Esophagus muscularis mucosa (tissue), 4 donors: ENCODE measurements around the gene PPM1F. TPM values are rescaled to one million over a fixed set of nuclear protein-coding genes. Genes with fewer than 3 reads are reported as not detected.

Source experiments
- DNase-seq: peaks from one replicate; pipeline ENCODE4 v3.0.0-alpha.2; 2017; ENCODE audit errors: extremely low spot score
- H3K27ac ChIP-seq, 4 donors: fragments of 200-600 bp; sonication (generic); replicated peaks in 1 of 4; 1 replicate in 3 of 4; 2 replicates in 1 of 4; pipeline ENCODE4 v1.5.1; 2016 to 2019; ENCODE audit warnings: mild to moderate bottlenecking in 1 of 4
- H3K27me3 ChIP-seq, 4 donors: fragments of 200-600 bp; sonication (generic); one replicate each; pipeline versions ENCODE4 v1.5.1 to v1.6.0; 2016 to 2019
- H3K36me3 ChIP-seq, 4 donors: fragments of 200-600 bp; sonication (generic); one replicate each; pipeline ENCODE4 v1.5.1; 2016 to 2019
- H3K4me1 ChIP-seq, 4 donors: fragments of 200-600 bp; sonication (generic); one replicate each; pipeline ENCODE4 v1.5.1; 2016 to 2019
- H3K4me3 ChIP-seq, 4 donors: fragments of 200-600 bp; sonication (generic); 1 replicate in 2 of 4; 2 replicates in 2 of 4; pipeline ENCODE4 v1.5.1; 2016 to 2019; ENCODE audit warnings: mild to moderate bottlenecking in 4 of 4, moderate library complexity in 1 of 4
- H3K9me3 ChIP-seq, 4 donors: fragments of 200-600 bp; sonication (generic); 1 replicate in 3 of 4; 2 replicates in 1 of 4; pipeline ENCODE4 v1.5.1; 2016 to 2019
- EP300 ChIP-seq: sonication (generic); formaldehyde crosslinking; IDR thresholded peaks from one replicate; pipeline ENCODE4 v1.6.1; 2017; ENCODE audit warnings: antibody characterized with exemption
- POLR2A ChIP-seq: fragments of 450-650 bp; IDR thresholded peaks from one replicate; pipeline ENCODE4 v1.6.1; 2017; ENCODE audit warnings: antibody characterized with exemption, moderate library complexity, mild to moderate bottlenecking, low read depth
- POLR2AphosphoS5 ChIP-seq, 2 donors: sonication (generic); formaldehyde crosslinking; IDR thresholded peaks; one replicate each; pipeline ENCODE4 v1.6.1; 2017; ENCODE audit warnings: antibody characterized with exemption in 2 of 2
- WGBS: methylation state at CpG from one replicate; pipeline ENCODE4 v1.1.5; 2018; 5-methylcytosine and 5-hydroxymethylcytosine counted together
- intact Hi-C: fragments of 100-400 bp; cut with DNase I; formaldehyde crosslinking; loops from one replicate; pipeline ENCODE4 v1.15.1; 2023
- total RNA-seq, 4 donors: library from RNA; depleted of rRNA; stranded (reverse); fragments of >200 nt; gene quantifications; one replicate each; pipeline versions ENCODE4 v1.1.0 to v1.2.1, GENCODE V29; 2016
- TF ChIP-seq, protein P1 (sequence below), 3 experiments: fragments of 200-600 bp in 2 of 3; fragments of 450-650 bp in 1 of 3; sonication (generic) in 2 of 3; IDR thresholded peaks; one replicate each; pipeline ENCODE4 v1.5.1; 2017 to 2019; ENCODE audit warnings: antibody characterized with exemption in 3 of 3, mild to moderate bottlenecking in 2 of 3, moderate library complexity in 1 of 3

Gene PPM1F
- total RNA-seq, 4 donors from 2014 or later = 30.3 to 88.5 (median 74.1) TPM

GRCh38 chr22:21959274-21960074 lies 6.8 kb upstream of the PPM1F start:
- Histone ChIP-seq H3K9me3 (no peaks in the 10 kb centered on the region), H3K4me3 (no peak overlapping the region), H3K27me3 (no peaks in the 10 kb centered on the region), H3K36me3 (peaks cover 21 to 68% (median 67%) of the 10 kb centered on the region in 4 donors), H3K4me1 (no peaks in the 10 kb centered on the region), H3K27ac (no peak overlapping the region)
- 88% methylated on average over 8 of the region's 18 CpGs for WGBS
- intact Hi-C loops = no loop called here
- no peak for DNase-seq
- TF ChIP-seq POLR2A (no peak), POLR2AphosphoS5 (IDR thresholded peaks at IDR 0.05) (no peak), EP300 (no peak)
- TF ChIP-seq, protein P1, sequence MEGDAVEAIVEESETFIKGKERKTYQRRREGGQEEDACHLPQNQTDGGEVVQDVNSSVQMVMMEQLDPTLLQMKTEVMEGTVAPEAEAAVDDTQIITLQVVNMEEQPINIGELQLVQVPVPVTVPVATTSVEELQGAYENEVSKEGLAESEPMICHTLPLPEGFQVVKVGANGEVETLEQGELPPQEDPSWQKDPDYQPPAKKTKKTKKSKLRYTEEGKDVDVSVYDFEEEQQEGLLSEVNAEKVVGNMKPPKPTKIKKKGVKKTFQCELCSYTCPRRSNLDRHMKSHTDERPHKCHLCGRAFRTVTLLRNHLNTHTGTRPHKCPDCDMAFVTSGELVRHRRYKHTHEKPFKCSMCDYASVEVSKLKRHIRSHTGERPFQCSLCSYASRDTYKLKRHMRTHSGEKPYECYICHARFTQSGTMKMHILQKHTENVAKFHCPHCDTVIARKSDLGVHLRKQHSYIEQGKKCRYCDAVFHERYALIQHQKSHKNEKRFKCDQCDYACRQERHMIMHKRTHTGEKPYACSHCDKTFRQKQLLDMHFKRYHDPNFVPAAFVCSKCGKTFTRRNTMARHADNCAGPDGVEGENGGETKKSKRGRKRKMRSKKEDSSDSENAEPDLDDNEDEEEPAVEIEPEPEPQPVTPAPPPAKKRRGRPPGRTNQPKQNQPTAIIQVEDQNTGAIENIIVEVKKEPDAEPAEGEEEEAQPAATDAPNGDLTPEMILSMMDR (IDR thresholded peaks at IDR 0.05) = no peak

DNA sequence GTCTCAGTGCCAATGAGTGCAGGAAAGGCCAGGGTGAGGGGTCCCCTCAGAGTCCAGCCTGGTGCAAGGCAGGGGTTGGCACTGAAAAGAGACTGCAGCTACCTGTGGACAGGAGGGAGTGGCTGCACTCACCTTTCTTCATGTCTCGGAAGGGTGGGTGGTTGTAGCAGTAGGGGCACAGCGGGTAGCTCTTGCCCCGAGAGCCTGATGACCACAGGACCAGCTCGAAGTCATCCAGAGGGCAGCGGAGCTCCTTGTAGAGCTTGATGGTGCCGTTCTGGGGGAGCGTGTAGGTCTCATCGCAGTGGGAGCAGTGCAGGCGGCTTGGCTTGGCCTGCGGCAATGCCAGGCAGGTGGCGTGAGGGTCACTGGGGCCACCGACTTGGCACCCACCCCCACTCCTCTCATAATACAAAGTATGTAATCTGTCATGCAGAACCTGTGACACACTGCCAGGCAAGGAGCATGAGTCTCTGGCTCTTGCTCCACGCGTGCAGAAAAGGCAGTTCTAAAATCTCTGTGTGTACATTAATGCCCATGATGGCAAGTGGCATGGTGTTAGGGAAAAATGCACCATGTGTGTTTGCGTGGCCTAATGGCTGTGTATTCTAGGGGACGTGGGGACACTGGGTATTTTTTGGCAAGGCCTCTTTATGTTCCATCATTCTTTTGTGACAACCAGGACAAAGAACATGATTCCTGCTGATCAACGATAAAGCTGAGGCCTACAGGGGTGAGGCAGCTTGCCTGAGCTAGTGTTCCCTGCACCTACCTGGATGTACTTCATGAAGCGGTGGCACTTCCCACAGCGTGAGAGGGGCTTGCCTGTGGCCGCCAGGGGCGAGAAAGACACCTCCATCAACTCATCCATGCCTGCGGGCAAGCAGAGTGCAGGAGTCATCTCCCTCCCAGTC lies 6.0 kb upstream of the PPM1F start:
- H3K36me3 ChIP-seq = peaks cover 14 to 60% (median 58%) of the 10 kb centered on the region in 4 donors
- no peak for TF ChIP-seq EP300
- no peak for TF ChIP-seq POLR2A
- no peak for TF ChIP-seq POLR2AphosphoS5 (IDR thresholded peaks at IDR 0.05)
- TF ChIP-seq, protein P1 (IDR thresholded peaks at IDR 0.05) = no peak
- H3K9me3 ChIP-seq = no peaks in the 10 kb centered on the region
- 82% methylated on average over 21 of the region's 22 CpGs for WGBS
- H3K27ac ChIP-seq = no peak overlapping the region
- no peak overlapping the region for H3K4me3 ChIP-seq
- H3K4me1 ChIP-seq = no peaks in the 10 kb centered on the region
- DNase-seq = no peak
- H3K27me3 ChIP-seq = no peaks in the 10 kb centered on the region
- intact Hi-C loops = no loop called here

DNA sequence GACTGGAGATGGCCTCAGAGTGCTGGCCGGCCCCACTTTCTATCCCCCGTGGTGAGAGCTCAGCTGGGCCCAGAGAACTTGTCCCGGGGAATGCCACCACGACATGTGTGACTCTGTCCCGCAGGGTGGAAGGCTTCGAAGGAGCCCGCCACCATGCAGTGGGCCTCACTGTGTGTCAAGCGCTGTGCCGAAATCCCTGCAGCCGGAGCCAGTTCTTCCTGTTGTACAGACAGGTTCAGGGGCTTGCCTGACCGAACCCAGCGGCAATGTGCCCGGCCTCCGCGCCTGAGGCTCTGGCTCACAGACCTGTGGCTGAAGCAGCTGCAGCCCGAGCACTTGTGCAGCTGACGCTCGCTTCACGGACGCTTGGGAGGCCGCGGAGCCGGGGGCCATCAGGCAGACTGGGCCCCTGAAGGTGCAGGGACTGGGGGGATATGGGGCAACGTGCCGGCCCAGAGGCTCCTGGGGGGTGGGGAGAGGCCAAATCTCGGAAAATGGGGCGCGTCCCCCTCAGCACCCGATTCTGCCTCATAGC lies 650 bp downstream of the PPM1F start:
- Histone ChIP-seq H3K4me3 (peak overlapping the region; percentile 75 to 87 (median 76)), H3K27ac (peak overlapping the region; percentile 66 to 86 (median 77)), H3K9me3 (no peaks in the 10 kb centered on the region), H3K4me1 (peaks cover 44 to 57% (median 56%) of the 10 kb centered on the region in 4 donors), H3K27me3 (no peaks in the 10 kb centered on the region), H3K36me3 (no peaks in the 10 kb centered on the region)
- TF ChIP-seq POLR2AphosphoS5 (IDR thresholded peaks at IDR 0.05) = no peak
- TF ChIP-seq, protein P1 (IDR thresholded peaks at IDR 0.05) = no peak
- TF ChIP-seq EP300 = no peak
- TF ChIP-seq POLR2A = no peak
- intact Hi-C loops = loop anchor here (2.0 kb wide), 2 partner anchors 13 to 239 kb away; no protein-coding TSS in a partner anchor
- no peak for DNase-seq
- WGBS = 11% methylated on average over 20 of the region's 29 CpGs

DNA sequence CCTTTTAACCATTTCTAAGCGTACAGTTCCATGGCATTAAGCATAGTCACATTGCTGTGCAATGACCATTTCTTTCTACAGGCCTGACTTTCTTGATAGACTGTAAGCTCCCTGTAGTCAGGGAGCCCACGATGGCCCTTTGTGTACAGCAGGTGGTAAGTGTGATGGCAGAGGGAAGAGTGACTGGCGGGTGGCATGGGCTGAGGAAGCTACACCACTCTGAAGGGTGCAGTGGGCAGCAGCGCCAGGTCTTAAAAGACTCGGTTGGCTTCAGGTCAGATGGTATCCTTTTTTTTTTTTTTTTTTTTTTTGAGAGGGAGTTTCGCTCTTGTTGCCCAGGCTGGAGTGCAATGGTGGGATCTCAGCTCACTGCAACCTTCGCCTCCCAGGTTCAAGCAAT lies 1.6 kb downstream of the PPM1F start:
- Histone ChIP-seq H3K4me3 (peak overlapping the region in 2 of 4 donors; percentile 77 to 87), H3K9me3 (no peaks in the 10 kb centered on the region), H3K27ac (peak overlapping the region in 1 of 4 donors; percentile 66), H3K36me3 (peaks cover 0 to 5% (median 1%) of the 10 kb centered on the region in 4 donors), H3K27me3 (no peaks in the 10 kb centered on the region), H3K4me1 (peaks cover 54 to 67% (median 65%) of the 10 kb centered on the region in 4 donors)
- TF ChIP-seq POLR2A (no peak), EP300 (no peak), POLR2AphosphoS5 (IDR thresholded peaks at IDR 0.05) (no peak)
- TF ChIP-seq, protein P1 (IDR thresholded peaks at IDR 0.05) = no peak
- intact Hi-C loops = no loop called here
- WGBS = 88% methylated on average over 7 of the region's 7 CpGs
- no peak for DNase-seq
